Muscle of leg (tissue), 11 donors: ENCODE measurements around the gene MROH7. TPM values are rescaled to one million over a fixed set of nuclear protein-coding genes. Genes with fewer than 3 reads are reported as not detected.

Experiments
- DNase-seq: peaks from one replicate; pipeline ENCODE4 v3.0.0; 2013
- H3K27ac ChIP-seq: one replicate; pipeline ENCODE4 v1.5.1; 2013; ENCODE audit warnings: mild to moderate bottlenecking, low read length, control low read depth
- H3K27me3 ChIP-seq: one replicate; pipeline ENCODE4 v1.6.1; 2013; ENCODE audit warnings: low read length; ENCODE audit not compliant: control insufficient read depth, insufficient read depth
- H3K36me3 ChIP-seq: one replicate; pipeline ENCODE4 v1.6.1; 2013; ENCODE audit warnings: low read length; ENCODE audit not compliant: control insufficient read depth, insufficient read depth
- H3K4me1 ChIP-seq: one replicate; pipeline ENCODE4 v1.6.1; 2013; ENCODE audit warnings: low read length; ENCODE audit not compliant: control insufficient read depth, insufficient read depth
- H3K4me3 ChIP-seq: one replicate; pipeline ENCODE4 v1.5.1; 2013; ENCODE audit warnings: low read length, control low read depth
- H3K9me3 ChIP-seq: replicated peaks from 2 replicates; pipeline ENCODE4 v1.6.1; 2013; ENCODE audit warnings: low read depth, low read length; ENCODE audit not compliant: control insufficient read depth
- WGBS: methylation state at CpG from one replicate; pipeline ENCODE4 v1.1.5; 2013; ENCODE audit warnings: missing lambda C conversion rate; ENCODE audit not compliant: insufficient coverage; 5-methylcytosine and 5-hydroxymethylcytosine counted together
- polyA plus RNA-seq, 8 donors: library from polyadenylated mRNA; unstranded; fragments of 120-200 nt; gene quantifications; one replicate each; pipeline versions ENCODE4 v1.2.1 to v1.2.3, GENCODE V29; 2013; ENCODE audit warnings: inconsistent platforms in 1 of 8, low replicate concordance in 1 of 8; ENCODE audit not compliant: insufficient read length in 8 of 8, insufficient read depth in 1 of 8
- total RNA-seq: library from RNA; stranded (reverse); fragments of 120-200 nt; gene quantifications from one replicate; pipeline ENCODE4 v1.2.4, GENCODE V29; 2013

The MROH7 gene
- total and polyA plus RNA-seq, 9 donors, result 1.4 to 9.8 (median 4.0) TPM

GRCh38 chr1:54695764-54696163, 54.2 kb downstream of the MROH7 start:
- no peaks in the 10 kb centered on the region for H3K27me3 ChIP-seq
- no peaks in the 10 kb centered on the region for H3K4me1 ChIP-seq
- H3K36me3 ChIP-seq, result no peaks in the 10 kb centered on the region
- H3K4me3 ChIP-seq, result no peak overlapping the region
- H3K27ac ChIP-seq, result no peak overlapping the region
- DNase-seq, result no peak
- H3K9me3 ChIP-seq, result no peaks in the 10 kb centered on the region
- WGBS, result 75% methylated on average over 1 of the region's 1 CpG

GRCh38 chr1:54696262-54696661, 54.7 kb downstream of the MROH7 start:
- Histone ChIP-seq H3K36me3 (no peaks in the 10 kb centered on the region), H3K4me3 (no peak overlapping the region), H3K9me3 (no peaks in the 10 kb centered on the region), H3K27ac (no peak overlapping the region), H3K4me1 (no peaks in the 10 kb centered on the region), H3K27me3 (no peaks in the 10 kb centered on the region)
- no peak for DNase-seq
- WGBS, result no CpG with 5 or more reads among the region's 3 CpGs

- WGBS, result 75% methylated on average over 1 of the region's 6 CpGs
- Histone ChIP-seq H3K4me1 (no peaks in the 10 kb centered on the region), H3K4me3 (no peak overlapping the region), H3K9me3 (no peaks in the 10 kb centered on the region), H3K27me3 (no peaks in the 10 kb centered on the region), H3K36me3 (no peaks in the 10 kb centered on the region), H3K27ac (no peak overlapping the region)
- DNase-seq, result no peak
Measured at GRCh38 chr1:54697896-54698295, 56.3 kb downstream of the MROH7 start.

- 44% methylated on average over 3 of the region's 8 CpGs for WGBS
- no peak for DNase-seq
Measured at GRCh38 chr1:54698346-54698745, 56.8 kb downstream of the MROH7 start.

GRCh38 chr1:54699936-54700525, 58.4 kb downstream of the MROH7 start:
- H3K4me1 ChIP-seq, result no peaks in the 10 kb centered on the region
- H3K27me3 ChIP-seq, result no peaks in the 10 kb centered on the region
- no peaks in the 10 kb centered on the region for H3K9me3 ChIP-seq
- 78% methylated on average over 7 of the region's 11 CpGs for whole genome bisulfite sequencing
- no peak overlapping the region for H3K4me3 ChIP-seq
- no peaks in the 10 kb centered on the region for H3K36me3 ChIP-seq
- H3K27ac ChIP-seq, result no peak overlapping the region
- DNase-seq, result no peak

More at GRCh38 chr1:54698346-54698745, 56.8 kb downstream of the MROH7 start:
- Histone ChIP-seq H3K36me3 (no peaks in the 10 kb centered on the region), H3K27ac (no peak overlapping the region), H3K9me3 (no peaks in the 10 kb centered on the region), H3K27me3 (no peaks in the 10 kb centered on the region), H3K4me3 (no peak overlapping the region), H3K4me1 (no peaks in the 10 kb centered on the region)

- H3K27me3 ChIP-seq, result no peaks in the 10 kb centered on the region
- no peak overlapping the region for H3K27ac ChIP-seq
- DNase-seq, result no peak
- H3K4me1 ChIP-seq, result no peaks in the 10 kb centered on the region
- 94% methylated on average over 8 of the region's 9 CpGs for WGBS
- H3K9me3 ChIP-seq, result no peaks in the 10 kb centered on the region
- H3K36me3 ChIP-seq, result no peaks in the 10 kb centered on the region
- H3K4me3 ChIP-seq, result no peak overlapping the region
Measured at GRCh38 chr1:54701066-54701465, 59.5 kb downstream of the MROH7 start.

- no peak for DNase-seq
- Histone ChIP-seq H3K27me3 (no peaks in the 10 kb centered on the region), H3K27ac (no peak overlapping the region), H3K4me1 (no peaks in the 10 kb centered on the region), H3K9me3 (no peaks in the 10 kb centered on the region), H3K4me3 (no peak overlapping the region), H3K36me3 (no peaks in the 10 kb centered on the region)
- 76% methylated on average over 10 of the region's 11 CpGs for WGBS
Measured at GRCh38 chr1:54701996-54702395, 60.4 kb downstream of the MROH7 start.

- H3K27ac ChIP-seq, result no peak overlapping the region
- 97% methylated on average over 3 of the region's 10 CpGs for WGBS
- H3K36me3 ChIP-seq, result no peaks in the 10 kb centered on the region
- no peak for DNase-seq
- no peaks in the 10 kb centered on the region for H3K27me3 ChIP-seq
- no peaks in the 10 kb centered on the region for H3K9me3 ChIP-seq
- no peaks in the 10 kb centered on the region for H3K4me1 ChIP-seq
- H3K4me3 ChIP-seq, result no peak overlapping the region
Measured at GRCh38 chr1:54703471-54703870, 61.9 kb downstream of the MROH7 start.

- H3K9me3 ChIP-seq, result no peaks in the 10 kb centered on the region
- DNase-seq, result no peak
- H3K4me3 ChIP-seq, result no peak overlapping the region
- no peaks in the 10 kb centered on the region for H3K4me1 ChIP-seq
- 86% methylated on average over 1 of the region's 2 CpGs for WGBS
- no peaks in the 10 kb centered on the region for H3K27me3 ChIP-seq
- H3K27ac ChIP-seq, result no peak overlapping the region
- H3K36me3 ChIP-seq, result no peaks in the 10 kb centered on the region
Measured at GRCh38 chr1:54705153-54705552, 63.6 kb downstream of the MROH7 start.

GRCh38 chr1:54706419-54706818, 64.8 kb downstream of the MROH7 start:
- H3K27ac ChIP-seq, result no peak overlapping the region
- no peak for DNase-seq
- H3K4me3 ChIP-seq, result no peak overlapping the region
- H3K9me3 ChIP-seq, result no peaks in the 10 kb centered on the region
- H3K27me3 ChIP-seq, result peaks cover under 1% of the 10 kb centered on the region
- no peaks in the 10 kb centered on the region for H3K36me3 ChIP-seq
- 86% methylated on average over 4 of the region's 4 CpGs for WGBS
- H3K4me1 ChIP-seq, result no peaks in the 10 kb centered on the region

GRCh38 chr1:54708385-54708784, 66.8 kb downstream of the MROH7 start:
- no peak overlapping the region for H3K4me3 ChIP-seq
- H3K9me3 ChIP-seq, result no peaks in the 10 kb centered on the region
- DNase-seq, result no peak
- H3K4me1 ChIP-seq, result no peaks in the 10 kb centered on the region
- H3K36me3 ChIP-seq, result no peaks in the 10 kb centered on the region
- H3K27ac ChIP-seq, result no peak overlapping the region
- peaks cover 2% of the 10 kb centered on the region for H3K27me3 ChIP-seq
